ENCODE data around the gene LSS. TPM values are rescaled to one million over a fixed set of nuclear protein-coding genes. Genes with fewer than 3 reads are reported as not detected.

The LSS gene
- total and polyA plus RNA-seq, 2 of the 8 experiments (the other 6 are each of a cell fraction or from before 2014, with no cell fraction given) = 96.1 to 123 TPM

DNA sequence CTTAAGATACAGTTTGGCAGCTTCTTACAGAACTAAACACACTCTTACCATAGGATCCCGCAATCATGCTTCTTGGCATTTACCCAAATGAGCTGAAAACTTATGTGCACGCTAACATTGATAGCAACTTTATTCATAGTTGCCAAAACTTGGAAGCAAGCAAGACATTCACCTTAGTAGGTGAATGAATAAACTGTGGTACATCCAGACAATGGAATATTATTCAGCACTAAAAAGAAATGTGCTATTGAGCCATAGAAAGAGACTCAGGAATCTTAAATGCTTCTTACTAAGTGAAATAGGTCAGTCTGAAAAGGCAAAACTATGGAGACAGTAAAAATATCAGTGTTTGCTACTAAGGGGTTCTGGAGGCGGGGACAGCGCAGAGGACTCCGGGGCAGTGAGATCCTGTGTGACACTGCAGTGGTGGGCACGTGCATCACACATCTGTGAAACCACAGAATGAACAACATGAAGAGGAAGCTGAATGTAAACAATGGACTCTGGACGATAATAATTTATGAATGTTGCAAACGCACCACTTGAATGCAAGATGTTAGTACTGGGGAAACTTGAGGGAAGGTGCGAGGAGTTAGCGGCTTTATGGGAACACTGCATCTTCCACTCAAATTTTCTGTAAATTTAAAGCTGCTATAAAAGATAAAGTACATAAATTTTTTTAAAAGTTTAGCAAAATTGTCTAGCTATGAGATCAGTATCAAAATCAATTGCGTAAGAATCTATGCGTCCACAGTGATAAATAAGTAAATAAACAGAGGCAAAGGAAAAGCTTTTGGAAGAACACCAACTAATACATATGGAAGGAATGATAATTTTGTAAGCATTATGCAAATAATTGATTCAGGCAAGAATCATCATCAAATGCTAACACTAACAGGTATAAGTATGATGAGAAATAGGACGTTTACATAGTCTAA, 28.9 kb downstream of the LSS start:
- Histone ChIP-seq H3K14ac (ENCODE audit: insufficient read length) (no peak overlapping the region), H3K23ac (ENCODE audit: insufficient read length) (no peak overlapping the region), H3K79me1 (ENCODE audit: low read depth, low read length) (no peaks in the 10 kb centered on the region; the same call in 1 of the 2 replicates), H2BK5ac (ENCODE audit: low read depth, low read length) (no peak overlapping the region), H3K27me3 (replicated peaks in 1 of 4; ENCODE audit: control insufficient read depth in 3 of 4, extremely low read depth in 1 of 4, insufficient read depth in 3 of 4, low read length in 3 of 4) (no peaks in the 10 kb centered on the region), H3K4me2 (ENCODE audit: insufficient read depth in 1 of 2, low read depth in 2 of 2, low read length in 2 of 2) (no peak overlapping the region), H3K18ac (ENCODE audit: extremely low read depth, low read length) (no peak overlapping the region), H4K20me1 (replicated peaks in 1 of 2; ENCODE audit: control insufficient read depth in 1 of 2, insufficient read depth in 2 of 2, low read length in 2 of 2) (peaks cover 0 to 7% of the 10 kb centered on the region in 2 experiments), H4K8ac (ENCODE audit: extremely low read depth, insufficient read depth, low read length) (no peak overlapping the region), H3K56ac (replicated peaks; ENCODE audit: insufficient read length, low read depth, low read length) (no peak overlapping the region), H3K23me2 (ENCODE audit: low read depth, low read length) (no peaks in the 10 kb centered on the region), H3K4me3 (ENCODE audit: extremely low read depth in 1 of 4, insufficient read depth in 2 of 4, low read depth in 3 of 4, low read length in 4 of 4) (no peak overlapping the region), H3K36me3 (ENCODE audit: control insufficient read depth in 2 of 4, insufficient read depth in 4 of 4, low read length in 3 of 4) (peaks cover 4 to 34% (median 20%) of the 10 kb centered on the region in 4 experiments; a peak in 6 of 8 replicates), H2AFZ (ENCODE audit: low read length) (no peak overlapping the region), H2BK12ac (ENCODE audit: low read depth, low read length) (no peak overlapping the region), H3K9ac (replicated peaks in 1 of 4; ENCODE audit: extremely low read depth in 1 of 4, low read depth in 3 of 4, low read length in 3 of 4) (no peak overlapping the region), H3K27ac (ENCODE audit: low read depth, low read length) (no peak overlapping the region), H2BK20ac (ENCODE audit: low read length) (no peak overlapping the region), H3K4ac (replicated peaks; ENCODE audit: insufficient read length, low read depth, low read length) (no peak overlapping the region), H3K9me3 (ENCODE audit: insufficient read depth in 2 of 2, low read depth in 1 of 2, low read length in 1 of 2) (no peaks in the 10 kb centered on the region), H3K4me1 (replicated peaks in 1 of 4; ENCODE audit: control insufficient read depth in 3 of 4, insufficient read depth in 4 of 4, low read length in 3 of 4) (no peaks in the 10 kb centered on the region), H3K79me2 (ENCODE audit: control insufficient read depth in 1 of 2, insufficient read depth in 2 of 2, low read length in 2 of 2) (no peaks in the 10 kb centered on the region), H2BK15ac (ENCODE audit: low read length) (no peak overlapping the region), H4K5ac (ENCODE audit: insufficient read length, low read depth, low read length) (no peak overlapping the region), H2AK5ac (ENCODE audit: low read depth, low read length) (no peak overlapping the region), H2BK120ac (replicated peaks; ENCODE audit: low read depth, low read length) (no peak overlapping the region), H4K91ac (replicated peaks; ENCODE audit: insufficient read length, low read length) (no peak overlapping the region)
- WGBS, 2 experiments (ENCODE audit: extremely low coverage in 1 of 2, insufficient coverage in 1 of 2, insufficient read length in 1 of 2, insufficient replicate concordance in 2 of 2, low coverage in 1 of 2, low lambda C conversion rate in 2 of 2, missing lambda C conversion rate in 1 of 2) = 79% methylated on average over 13 of the region's 13 CpGs; no CpG with 5 or more reads in 1 of the 2 experiments
- DNase-seq (ENCODE audit: low read depth in 1 of 2, low spot score in 2 of 2) (no peak), FAIRE-seq (no peak)
- ChIA-PET POLR2A (ENCODE audit: partially characterized antibody) (no interaction called here), CTCF (ENCODE audit: partially characterized antibody) (interaction anchor here (0.6 to 1.1 kb wide), 3 partner anchors 23 to 52 kb away, joined by 3 to 4 read pairs (median 3); no protein-coding TSS in a partner anchor)
- no peak for TF ChIP-seq PHF8 (conservative IDR thresholded peaks at IDR 0.05; ENCODE audit: low read depth, low read length)
- TF ChIP-seq SRF (IDR thresholded peaks at IDR 0.05; ENCODE audit: low read depth, low read length) = no peak
- TF ChIP-seq EZH2 (IDR thresholded peaks at IDR 0.05; ENCODE audit: low read depth, low read length, severe bottlenecking) = no peak
- TF ChIP-seq, protein P1, sequence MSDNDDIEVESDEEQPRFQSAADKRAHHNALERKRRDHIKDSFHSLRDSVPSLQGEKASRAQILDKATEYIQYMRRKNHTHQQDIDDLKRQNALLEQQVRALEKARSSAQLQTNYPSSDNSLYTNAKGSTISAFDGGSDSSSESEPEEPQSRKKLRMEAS (IDR thresholded peaks at IDR 0.05) = no peak
- no peak for TF ChIP-seq CTBP2 (IDR thresholded peaks at IDR 0.05; ENCODE audit: borderline replicate concordance, insufficient read depth, insufficient read length, low read length)
- TF ChIP-seq RAD21 (IDR thresholded peaks at IDR 0.05 in 1 of 2, conservative IDR thresholded peaks at IDR 0.05 in 1 of 2; ENCODE audit: low read depth in 2 of 2, low read length in 2 of 2) = no peak
- TF ChIP-seq RBBP5 (IDR thresholded peaks at IDR 0.05; ENCODE audit: borderline replicate concordance, low read depth, low read length) = no peak
- no peak for TF ChIP-seq CEBPB (IDR thresholded peaks at IDR 0.05; ENCODE audit: low read depth, low read length)
- no peak for TF ChIP-seq KDM5A (IDR thresholded peaks at IDR 0.05; ENCODE audit: low read length)
- no peak for TF ChIP-seq GABPA (IDR thresholded peaks at IDR 0.05; ENCODE audit: borderline replicate concordance, insufficient read depth, low read length)
- TF ChIP-seq ASH2L (IDR thresholded peaks at IDR 0.05; ENCODE audit: low read length) = no peak

All from H1 (cell line).